ENCODE data around the gene SSH2. TPM values are rescaled to one million over a fixed set of nuclear protein-coding genes. Genes with fewer than 3 reads are reported as not detected.

The SSH2 gene
- polyA plus RNA-seq, 3 donors, result 31.9 to 66.6 (median 54.0) TPM

- no peak overlapping the region for H3K4me3 ChIP-seq (replicated peaks in 1 of 3; ENCODE audit: low read depth in 2 of 3, low read length in 3 of 3)
- H3K9ac ChIP-seq (ENCODE audit: insufficient read depth, low read length, poor library complexity, severe bottlenecking), result no peak overlapping the region
- WGBS (ENCODE audit: insufficient coverage), result 94% methylated on average over 8 of the region's 11 CpGs
- H3K27ac ChIP-seq (ENCODE audit: low read depth in 1 of 2, low read length in 2 of 2), result no peak overlapping the region
- peak overlapping the region in 1 of 2 donors; percentile 2 for H3K4me3 Mint-ChIP-seq
- H3K4me2 ChIP-seq (replicated peaks; ENCODE audit: extremely low read depth, low read length, poor library complexity, severe bottlenecking), result no peak overlapping the region
- peaks cover 0 to 7% (median 1%) of the 10 kb centered on the region in 7 donors for H3K9me3 Mint-ChIP-seq
- peaks cover 29% of the 10 kb centered on the region for H3K4me1 Mint-ChIP-seq
- H3K36me3 ChIP-seq (replicated peaks in 1 of 2; ENCODE audit: control insufficient read depth in 1 of 2, insufficient read depth in 2 of 2, low read length in 2 of 2), result no peaks in the 10 kb centered on the region
- H3K9me3 ChIP-seq (replicated peaks in 1 of 2; ENCODE audit: control insufficient read depth in 1 of 2, insufficient read depth in 1 of 2, low read length in 2 of 2), result no peaks in the 10 kb centered on the region
- peaks cover 5 to 32% of the 10 kb centered on the region in 2 donors for H3K27me3 ChIP-seq (ENCODE audit: control insufficient read depth in 2 of 2, insufficient read depth in 2 of 2, low read length in 2 of 2)
- H3K79me2 ChIP-seq (ENCODE audit: insufficient read depth, low read length), result no peaks in the 10 kb centered on the region
- H3K27ac Mint-ChIP-seq, result no peak overlapping the region
- peaks cover 35 to 40% of the 10 kb centered on the region in 2 donors for H3K4me1 ChIP-seq (ENCODE audit: control insufficient read depth in 1 of 2, insufficient read depth in 2 of 2, low read length in 2 of 2)
- H3K36me3 Mint-ChIP-seq, result no peaks in the 10 kb centered on the region
- TF ChIP-seq CTCF (IDR thresholded peaks at IDR 0.05), result no peak
- DNase-seq, result no peak
- intact Hi-C loops (cut with micrococcal nuclease), result loop anchor here in 1 of 2 donors (10.0 kb wide), 1 partner anchor 47 kb away; the partner anchor contains the start of genes ABHD15 and TP53I13
- peaks cover 22% of the 10 kb centered on the region for H4K20me1 ChIP-seq (ENCODE audit: insufficient read depth, low read length)
- H2AFZ ChIP-seq (ENCODE audit: insufficient read depth, low read depth, low read length, poor library complexity, severe bottlenecking), result no peak overlapping the region
- H3K27me3 Mint-ChIP-seq (ENCODE audit: low read depth in 3 of 3), result peaks cover 30 to 40% (median 30%) of the 10 kb centered on the region in 3 donors
These were observed 318.5 kb downstream of the SSH2 start for GRCh38 chr17:29611351-29612093.

GRCh38 chr17:29610395-29610794, 319.6 kb downstream of the SSH2 start:
- Histone ChIP-seq H3K79me2 (ENCODE audit: insufficient read depth, low read length) (no peaks in the 10 kb centered on the region), H3K4me1 (ENCODE audit: control insufficient read depth in 1 of 2, insufficient read depth in 2 of 2, low read length in 2 of 2) (peaks cover 23 to 29% of the 10 kb centered on the region in 2 donors), H3K36me3 (replicated peaks in 1 of 2; ENCODE audit: control insufficient read depth in 1 of 2, insufficient read depth in 2 of 2, low read length in 2 of 2) (no peaks in the 10 kb centered on the region), H3K27ac (ENCODE audit: low read depth in 1 of 2, low read length in 2 of 2) (no peak overlapping the region), H3K27me3 (ENCODE audit: control insufficient read depth in 2 of 2, insufficient read depth in 2 of 2, low read length in 2 of 2) (peaks cover 0 to 23% of the 10 kb centered on the region in 2 donors), H3K4me2 (replicated peaks; ENCODE audit: extremely low read depth, low read length, poor library complexity, severe bottlenecking) (no peak overlapping the region), H3K4me3 (replicated peaks in 1 of 3; ENCODE audit: low read depth in 2 of 3, low read length in 3 of 3) (no peak overlapping the region), H2AFZ (ENCODE audit: insufficient read depth, low read depth, low read length, poor library complexity, severe bottlenecking) (no peak overlapping the region), H3K9me3 (replicated peaks in 1 of 2; ENCODE audit: control insufficient read depth in 1 of 2, insufficient read depth in 1 of 2, low read length in 2 of 2) (no peaks in the 10 kb centered on the region), H4K20me1 (ENCODE audit: insufficient read depth, low read length) (peaks cover 12% of the 10 kb centered on the region), H3K9ac (ENCODE audit: insufficient read depth, low read length, poor library complexity, severe bottlenecking) (no peak overlapping the region)
- H3K9me3 Mint-ChIP-seq, result peaks cover 0 to 2% (median 0%) of the 10 kb centered on the region in 7 donors
- no peak for DNase-seq
- H3K27ac Mint-ChIP-seq, result no peak overlapping the region
- H3K4me1 Mint-ChIP-seq, result peaks cover 19% of the 10 kb centered on the region
- no peaks in the 10 kb centered on the region for H3K36me3 Mint-ChIP-seq
- no peak overlapping the region for H3K4me3 Mint-ChIP-seq
- intact Hi-C loops (cut with micrococcal nuclease), result loop anchor here in 1 of 2 donors (10.0 kb wide), 1 partner anchor 46 kb away; the partner anchor contains the start of genes ABHD15 and TP53I13
- WGBS (ENCODE audit: insufficient coverage), result no CpG with 5 or more reads among the region's 3 CpGs
- peaks cover 20 to 29% (median 21%) of the 10 kb centered on the region in 3 donors for H3K27me3 Mint-ChIP-seq (ENCODE audit: low read depth in 3 of 3)
- no peak for TF ChIP-seq CTCF (IDR thresholded peaks at IDR 0.05)
